Gastroesophageal sphincter (tissue), 3 donors: ENCODE data around the gene LMOD1.

Experiments used
- EP300 ChIP-seq: sonication (generic); formaldehyde crosslinking; IDR thresholded peaks from one replicate; pipeline ENCODE4 v1.6.1; 2017; ENCODE audit warnings: antibody characterized with exemption, mild to moderate bottlenecking
- POLR2A ChIP-seq, 2 donors: fragments of 450-650 bp; IDR thresholded peaks; one replicate each; pipeline ENCODE4 v1.6.1; 2017; ENCODE audit warnings: antibody characterized with exemption in 2 of 2, mild to moderate bottlenecking in 2 of 2, moderate library complexity in 1 of 2
- POLR2AphosphoS5 ChIP-seq: sonication (generic); formaldehyde crosslinking; IDR thresholded peaks from one replicate; pipeline ENCODE4 v1.6.1; 2017; ENCODE audit warnings: antibody characterized with exemption
- TF ChIP-seq, protein P1 (sequence below), 4 experiments: fragments of 200-600 bp in 2 of 4; fragments of 450-650 bp in 2 of 4; sonication (generic) in 1 of 4; IDR thresholded peaks; one replicate each; pipeline ENCODE4 v1.5.1; 2017 to 2019; ENCODE audit warnings: antibody characterized with exemption in 4 of 4, mild to moderate bottlenecking in 2 of 4, moderate library complexity in 2 of 4

DNA sequence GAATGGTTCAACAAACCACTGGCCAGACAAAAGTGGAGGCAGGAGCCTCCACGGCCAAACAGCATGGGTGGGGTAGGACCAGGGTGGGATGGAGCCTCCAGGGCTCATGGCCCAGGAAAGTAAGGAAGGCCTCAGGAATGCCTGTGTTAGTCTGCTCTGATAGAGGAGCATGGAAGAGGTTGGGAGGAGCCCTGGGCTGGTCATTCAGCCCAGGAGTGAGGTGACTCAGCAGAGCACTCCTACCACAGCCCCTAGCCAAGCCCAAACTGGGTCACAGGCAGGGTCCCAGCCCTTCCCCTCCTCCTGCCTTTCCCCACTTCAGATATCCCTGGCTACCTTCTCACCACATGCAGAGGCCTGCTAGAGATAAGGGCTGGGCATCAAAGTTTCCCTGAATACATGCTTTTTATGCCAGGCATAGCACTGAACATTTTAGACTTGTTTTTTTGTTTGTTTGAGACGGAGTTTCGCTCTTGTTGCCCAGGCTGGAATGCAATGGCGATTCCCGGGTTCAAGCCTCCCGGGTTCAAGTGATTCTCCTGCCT is 60.7 kb downstream of the LMOD1 start:
- TF ChIP-seq, protein P1, sequence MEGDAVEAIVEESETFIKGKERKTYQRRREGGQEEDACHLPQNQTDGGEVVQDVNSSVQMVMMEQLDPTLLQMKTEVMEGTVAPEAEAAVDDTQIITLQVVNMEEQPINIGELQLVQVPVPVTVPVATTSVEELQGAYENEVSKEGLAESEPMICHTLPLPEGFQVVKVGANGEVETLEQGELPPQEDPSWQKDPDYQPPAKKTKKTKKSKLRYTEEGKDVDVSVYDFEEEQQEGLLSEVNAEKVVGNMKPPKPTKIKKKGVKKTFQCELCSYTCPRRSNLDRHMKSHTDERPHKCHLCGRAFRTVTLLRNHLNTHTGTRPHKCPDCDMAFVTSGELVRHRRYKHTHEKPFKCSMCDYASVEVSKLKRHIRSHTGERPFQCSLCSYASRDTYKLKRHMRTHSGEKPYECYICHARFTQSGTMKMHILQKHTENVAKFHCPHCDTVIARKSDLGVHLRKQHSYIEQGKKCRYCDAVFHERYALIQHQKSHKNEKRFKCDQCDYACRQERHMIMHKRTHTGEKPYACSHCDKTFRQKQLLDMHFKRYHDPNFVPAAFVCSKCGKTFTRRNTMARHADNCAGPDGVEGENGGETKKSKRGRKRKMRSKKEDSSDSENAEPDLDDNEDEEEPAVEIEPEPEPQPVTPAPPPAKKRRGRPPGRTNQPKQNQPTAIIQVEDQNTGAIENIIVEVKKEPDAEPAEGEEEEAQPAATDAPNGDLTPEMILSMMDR (IDR thresholded peaks at IDR 0.05) = no peak
- no peak for TF ChIP-seq POLR2A (IDR thresholded peaks at IDR 0.05)
- no peak for TF ChIP-seq EP300
- TF ChIP-seq POLR2AphosphoS5 = no peak
